NCI-H1694 treated with DMSO at 0.1 percent for 48 hours (cell line): ENCODE results near the gene TAS2R40.

Experiments used
- DNase-seq: peaks from one replicate; lab custom pipeline; 2025; lab: John Stamatoyannopoulos, UW

The TAS2R40 gene

GRCh38 chr7:143223784-143224183, 1.9 kb downstream of the TAS2R40 start:
- no peak for DNase-seq

- no peak for DNase-seq
Measured at GRCh38 chr7:143225047-143225446, 3.2 kb downstream of the TAS2R40 start.

GRCh38 chr7:143227806-143228205, 6.0 kb downstream of the TAS2R40 start:
- DNase-seq = no peak

GRCh38 chr7:143229054-143229790, 7.4 kb downstream of the TAS2R40 start:
- DNase-seq = no peak

GRCh38 chr7:143230602-143231457, 9.0 kb downstream of the TAS2R40 start:
- no peak for DNase-seq

DNA sequence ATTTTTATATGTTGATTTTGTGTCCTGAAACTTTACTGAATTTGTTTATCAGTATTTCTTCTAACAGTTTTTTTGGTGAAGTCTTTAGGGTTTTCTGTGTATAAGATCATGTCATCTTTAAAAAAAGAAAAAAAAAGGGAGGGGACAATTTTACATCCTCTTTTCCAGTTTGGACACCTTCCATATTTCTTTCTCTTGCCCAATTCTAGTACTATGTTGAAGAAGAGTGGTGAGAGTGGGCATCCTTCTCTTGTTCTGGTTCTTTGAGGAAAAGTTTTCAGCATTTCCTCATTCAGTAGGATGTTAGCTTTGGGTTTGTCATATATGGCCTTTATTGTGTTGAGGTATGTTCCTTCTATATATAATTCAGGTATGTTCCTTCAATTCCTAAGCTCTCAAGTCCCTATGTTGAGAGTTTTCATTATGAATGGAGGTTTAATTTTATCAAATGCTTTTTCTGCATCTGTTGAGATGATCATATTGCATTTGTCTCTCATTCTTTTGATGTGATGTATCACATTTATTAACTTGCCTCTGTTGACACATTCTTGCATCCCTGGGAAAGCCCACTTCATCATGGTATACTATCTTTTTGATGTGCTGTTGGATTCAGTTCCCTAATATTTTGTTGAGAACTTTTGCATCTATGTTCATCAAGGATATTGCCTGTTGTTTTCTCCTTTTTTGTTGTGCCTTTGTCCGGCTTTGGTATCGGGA, 12.1 kb downstream of the TAS2R40 start:
- DNase-seq = no peak

DNA sequence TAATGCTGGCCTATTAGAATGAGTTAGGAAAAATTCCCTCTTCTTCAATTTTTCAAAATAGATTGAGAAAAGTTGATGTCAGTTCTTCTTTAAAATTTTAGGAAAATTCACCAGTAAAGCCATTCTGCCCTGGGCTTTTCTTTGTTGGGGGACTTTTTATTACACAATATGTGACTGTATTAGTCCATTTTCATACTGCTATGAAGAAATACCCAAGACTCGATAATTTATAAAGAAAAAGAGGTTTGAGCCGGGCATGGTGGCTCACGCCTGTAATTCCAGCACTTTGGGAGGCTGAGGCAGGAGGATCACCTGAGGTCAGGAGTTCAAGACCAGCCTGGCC, 12.7 kb downstream of the TAS2R40 start:
- no peak for DNase-seq

DNA sequence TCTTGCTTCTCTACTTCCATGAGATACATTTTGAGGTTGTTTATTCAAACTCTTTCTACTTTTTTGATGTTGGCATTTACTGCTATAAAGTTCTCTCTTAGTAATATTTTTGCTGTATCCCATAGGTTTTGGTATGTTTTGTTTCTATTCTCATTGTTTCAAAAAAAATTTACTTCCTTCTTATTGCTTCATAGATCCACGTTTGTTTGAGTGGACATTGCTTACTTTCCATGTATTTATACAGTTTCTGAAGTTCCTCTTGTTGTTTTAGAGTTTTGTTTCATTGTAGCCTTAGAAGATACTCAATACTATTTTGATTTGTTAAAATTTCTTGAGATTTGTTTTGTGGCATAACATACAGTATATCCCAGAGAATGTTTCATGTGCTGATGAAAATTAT, 13.7 kb downstream of the TAS2R40 start:
- no peak for DNase-seq

GRCh38 chr7:143236408-143236990, 14.7 kb downstream of the TAS2R40 start:
- DNase-seq = no peak

DNA sequence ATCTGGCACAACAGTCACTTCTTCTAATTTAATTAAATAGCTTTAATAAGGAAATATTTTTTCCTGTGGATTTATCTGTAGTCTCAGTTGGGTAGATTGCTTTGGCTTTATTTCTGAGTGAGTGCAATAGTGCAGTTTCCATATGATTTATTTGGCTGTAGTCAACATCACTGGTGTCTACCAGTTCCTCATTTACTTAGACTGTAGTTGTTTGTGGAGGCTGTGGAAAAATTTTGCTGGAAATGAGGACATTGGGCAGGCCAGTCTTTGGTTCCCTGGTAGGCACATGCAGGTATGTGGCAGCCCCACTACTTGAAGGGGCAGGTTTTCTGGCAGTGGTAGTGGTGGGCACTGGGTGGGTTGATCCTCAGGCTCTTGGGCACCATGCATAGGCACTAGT, 15.5 kb downstream of the TAS2R40 start:
- no peak for DNase-seq

DNA sequence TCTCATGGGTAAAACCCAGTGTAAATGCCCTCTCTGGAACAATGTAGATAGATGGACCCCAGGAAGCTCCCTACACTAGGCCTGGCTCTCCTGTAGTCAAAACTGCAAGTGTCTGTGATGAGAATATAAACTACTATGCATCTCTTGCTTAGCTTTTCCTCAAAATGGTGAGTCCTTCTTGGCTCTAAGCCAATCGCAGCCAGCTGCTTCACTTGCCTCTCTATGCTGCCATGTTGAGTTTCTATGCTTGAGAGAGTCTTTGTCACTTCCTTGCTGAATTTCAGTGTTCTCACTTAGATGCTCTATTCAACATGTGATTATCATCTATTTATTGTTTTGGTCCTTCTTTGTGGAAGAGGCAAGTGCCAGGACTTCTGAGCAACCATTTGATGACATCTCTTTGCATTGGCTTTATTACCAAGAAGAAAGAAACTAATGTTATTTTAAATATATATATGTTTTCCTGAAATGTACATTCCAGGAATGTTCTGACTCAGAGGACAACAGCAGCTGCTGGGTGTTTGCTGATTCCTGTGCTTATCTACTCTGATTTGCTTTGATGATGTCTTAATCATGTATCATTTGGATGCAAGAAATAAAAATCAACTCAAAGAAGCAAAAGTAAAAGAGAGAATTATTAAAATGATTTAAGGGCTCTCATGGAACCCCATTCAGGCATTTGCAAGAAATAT, 16.6 kb downstream of the TAS2R40 start:
- DNase-seq = no peak

GRCh38 chr7:143239813-143240212, 18.0 kb downstream of the TAS2R40 start:
- no peak for DNase-seq

DNA sequence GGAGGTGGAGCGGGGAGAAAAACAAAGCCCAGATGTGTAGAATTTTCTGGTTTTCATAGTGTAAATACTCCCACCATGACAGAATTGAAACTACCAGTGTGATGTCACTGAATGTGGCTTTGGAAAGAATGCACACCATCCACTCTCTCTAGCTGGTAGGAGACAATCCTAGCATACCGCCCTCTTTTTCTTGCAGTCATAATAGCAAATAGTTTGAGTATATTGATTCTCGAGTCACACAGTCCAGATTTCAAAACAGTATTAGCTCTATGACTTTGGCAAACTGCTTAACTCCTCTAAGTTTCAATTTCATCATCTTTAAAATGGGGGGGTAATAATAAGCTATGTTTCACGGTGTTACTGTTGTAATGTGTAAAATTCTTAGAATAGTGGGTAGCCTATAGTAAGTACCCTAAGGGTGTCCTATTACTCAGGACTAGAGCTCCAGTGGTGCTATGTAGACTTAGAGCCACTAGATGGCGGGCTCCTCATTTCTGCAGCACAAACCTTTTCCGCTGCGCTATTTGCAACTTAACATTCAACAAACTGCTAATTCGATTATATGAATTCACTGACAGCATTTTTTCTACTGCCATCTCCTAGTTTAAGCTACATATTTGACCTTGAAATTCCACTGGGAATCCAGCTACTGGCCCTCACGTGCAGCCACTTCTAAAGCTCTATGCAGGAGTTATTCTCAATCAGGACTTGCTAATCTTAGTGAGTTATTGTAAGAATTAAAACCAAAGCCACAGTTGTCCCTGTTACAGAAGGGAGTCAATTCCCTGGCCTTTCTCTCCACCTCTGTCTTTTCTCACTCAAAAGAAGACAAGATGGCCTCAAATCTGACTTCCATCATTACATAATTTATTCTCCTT, 18.7 kb downstream of the TAS2R40 start:
- DNase-seq = peak; percentile 82

DNA sequence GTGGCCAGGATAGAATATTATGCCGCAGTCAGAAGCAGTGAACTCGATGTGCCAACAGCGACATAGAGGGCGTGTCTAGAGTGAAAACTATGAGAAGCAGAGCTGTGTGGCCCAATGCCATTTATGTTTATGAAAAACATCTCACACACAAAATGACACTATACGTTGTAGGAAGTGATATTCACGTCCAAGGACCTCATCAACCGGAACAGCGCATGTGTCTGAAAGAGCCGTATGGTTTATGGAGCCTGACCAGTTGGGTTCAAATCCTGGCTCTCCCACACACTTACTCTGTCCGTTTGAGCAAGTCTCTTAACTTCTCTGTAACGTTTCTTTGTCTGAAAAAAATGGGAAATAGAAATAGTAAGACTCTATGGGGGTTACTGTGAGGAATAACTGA, 20.5 kb downstream of the TAS2R40 start:
- DNase-seq = no peak

DNA sequence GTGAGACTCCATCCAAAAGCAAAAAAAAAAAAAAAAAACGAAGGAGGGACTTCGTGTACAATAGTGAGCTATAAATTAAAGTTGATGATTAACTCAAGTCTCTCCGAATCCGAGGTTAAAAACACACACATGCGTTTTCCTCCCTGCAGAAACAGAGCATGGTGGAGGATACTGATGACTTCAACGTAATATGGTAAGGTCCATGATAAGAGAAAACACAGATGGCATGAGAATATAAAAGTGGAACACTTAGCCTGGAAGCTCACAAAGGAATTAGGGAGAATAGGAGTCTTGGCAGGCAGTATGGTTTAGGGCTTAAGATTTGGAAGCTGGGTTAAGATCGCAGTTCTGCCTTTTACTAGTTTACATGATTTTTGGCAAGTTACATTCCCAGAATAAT, 21.3 kb downstream of the TAS2R40 start:
- no peak for DNase-seq

GRCh38 chr7:143243614-143244013, 21.8 kb downstream of the TAS2R40 start:
- no peak for DNase-seq

DNA sequence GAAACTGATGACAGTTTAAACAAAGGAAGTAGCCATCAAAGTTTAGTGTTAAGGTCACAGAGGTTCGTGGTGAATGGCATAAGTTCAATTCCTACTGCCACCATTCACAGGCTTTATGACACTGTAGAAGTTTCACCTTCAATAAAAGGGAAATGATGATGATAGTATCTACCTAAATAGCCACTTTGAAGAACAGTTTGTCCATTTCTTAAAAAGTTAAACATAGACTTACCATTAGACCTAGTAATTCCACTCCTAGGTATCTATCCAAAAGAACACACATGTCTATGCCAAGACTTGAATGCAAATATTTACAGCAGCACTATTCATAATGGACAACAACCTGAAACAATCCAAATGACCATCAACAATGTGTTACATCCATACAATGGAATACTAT, 22.5 kb downstream of the TAS2R40 start:
- no peak for DNase-seq

DNA sequence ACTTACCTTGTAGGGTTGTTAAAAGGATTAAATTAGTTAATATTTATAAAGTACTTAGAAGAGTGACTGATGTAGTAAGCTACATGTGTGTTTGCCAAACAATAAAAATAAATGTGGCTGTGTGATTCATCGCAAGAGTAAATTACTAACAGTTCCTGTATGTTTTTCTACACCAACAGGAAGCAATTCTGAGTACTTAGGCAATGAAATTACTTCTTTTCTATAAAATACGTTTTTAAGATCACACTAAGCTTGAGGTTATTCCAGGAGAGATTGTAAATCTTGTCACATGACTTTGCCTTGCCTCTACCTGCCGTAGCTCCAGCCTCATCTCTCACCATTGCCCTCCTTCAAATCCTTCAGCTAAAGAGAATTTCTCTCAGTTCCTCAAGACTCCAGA, 23.3 kb downstream of the TAS2R40 start:
- DNase-seq = no peak

GRCh38 chr7:143247372-143247771, 25.5 kb downstream of the TAS2R40 start:
- DNase-seq = no peak

DNA sequence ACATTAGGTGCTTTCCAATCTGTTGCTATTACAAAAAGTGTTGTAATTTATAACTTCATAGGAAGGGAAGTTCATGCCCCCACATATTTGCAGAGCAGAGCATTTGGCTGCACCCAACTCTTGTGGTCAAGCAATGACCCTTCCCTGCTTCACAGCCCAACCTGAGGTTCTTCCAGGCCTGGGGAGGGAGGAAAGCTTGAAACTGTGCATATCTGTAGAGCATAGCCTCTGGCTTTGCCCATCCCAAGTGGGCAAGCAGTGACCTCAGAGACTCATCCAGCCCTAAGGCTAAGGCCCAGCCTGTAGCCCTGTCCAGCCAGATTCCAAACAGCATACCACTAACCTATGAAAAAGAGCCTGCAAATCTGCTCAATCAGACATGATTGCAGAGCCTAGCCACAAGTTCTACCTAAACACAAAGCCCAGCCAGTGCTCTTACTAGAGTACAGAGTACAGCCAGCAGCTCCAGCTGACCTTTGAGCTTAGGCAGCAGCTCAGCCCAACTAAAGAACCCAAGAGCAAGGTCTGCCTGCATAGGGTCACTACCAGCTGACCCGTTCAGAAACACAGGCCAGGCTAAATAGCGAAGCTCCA, 27.0 kb downstream of the TAS2R40 start:
- no peak for DNase-seq

GRCh38 chr7:143250199-143250598, 28.4 kb downstream of the TAS2R40 start:
- no peak for DNase-seq
